GM18499 (cell line): ENCODE data around the gene CNDP2.
A peak's percentile ranks its signal among the peaks of the same experiment; 100 is the strongest.
"Not testable (repeated sequence)": the region's sequence is repeated elsewhere in the genome, so short reads cannot be mapped to it uniquely, and the experiment has no call there.

Source experiments
- ATAC-seq: cut with Tn5 transposase; IDR thresholded peaks from one replicate; pipeline ENCODE4 v1.9.1; 2021; ENCODE audit warnings: moderate number of reproducible peaks; ENCODE audit not compliant: insufficient read depth, unreplicated experiment

Gene CNDP2

DNA sequence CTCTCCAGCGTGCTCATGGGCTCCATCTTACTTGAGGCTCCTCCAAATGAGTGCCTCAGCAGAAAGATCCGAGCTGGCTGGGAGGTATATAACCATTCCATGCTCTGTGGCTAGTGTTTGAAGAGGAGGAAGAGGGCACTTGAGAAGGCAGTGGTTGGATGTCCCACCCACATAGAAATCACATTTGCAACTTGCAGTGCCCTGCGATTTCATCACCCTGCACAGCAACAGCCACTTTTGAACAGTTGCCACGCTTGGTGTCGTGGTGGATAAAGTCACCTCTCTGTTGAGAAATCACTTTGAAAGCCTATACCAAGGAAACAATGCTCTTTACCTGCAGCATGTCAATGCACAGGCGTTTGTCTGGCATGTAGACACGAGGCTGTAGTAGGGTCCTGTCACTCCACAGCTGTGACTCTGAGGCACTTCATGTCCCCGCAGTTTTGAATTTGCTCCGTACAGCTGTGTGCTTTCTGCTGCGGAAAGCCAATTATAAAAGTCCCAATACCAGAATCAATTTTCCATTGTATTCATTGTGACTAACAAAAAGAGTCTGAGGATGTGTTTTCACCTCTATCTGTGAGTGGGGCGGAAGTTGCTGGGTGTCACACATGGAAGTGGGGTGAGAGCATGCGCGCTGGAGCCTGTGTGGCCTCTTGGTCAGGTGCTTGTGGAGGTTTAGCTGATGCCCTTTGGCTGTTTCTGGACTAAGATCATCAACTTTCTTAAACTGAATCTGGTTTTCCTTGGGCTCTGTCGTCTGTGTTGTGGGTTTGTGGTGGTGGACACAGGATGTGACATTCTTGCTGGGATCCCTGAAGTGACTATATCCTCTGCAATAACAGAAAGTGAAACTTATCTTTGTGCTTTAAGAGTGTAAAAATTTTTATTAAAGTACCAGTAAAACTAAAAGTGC lies 2.8 kb downstream of the CNDP2 start:
- ATAC-seq, result peak; percentile 27

DNA sequence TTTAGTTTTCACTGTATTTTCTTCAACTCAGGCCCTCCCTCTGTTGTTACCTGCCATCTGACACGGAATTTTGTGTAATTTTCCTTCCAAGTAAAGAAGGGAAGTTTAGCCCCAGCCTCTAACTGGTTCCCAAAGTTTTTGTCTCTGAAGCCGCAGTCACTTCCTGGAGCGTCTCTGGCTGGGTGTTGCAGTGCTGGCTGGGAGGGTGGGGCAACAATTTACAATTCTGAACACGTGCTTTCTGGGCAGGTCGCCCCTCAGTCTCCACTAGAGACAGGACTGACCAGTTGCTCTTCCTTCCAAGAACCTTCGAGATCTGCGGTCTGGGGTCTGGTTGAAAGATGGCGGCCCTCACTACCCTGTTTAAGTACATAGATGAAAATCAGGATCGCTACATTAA lies 3.5 kb downstream of the CNDP2 start:
- ATAC-seq, result no peak

DNA sequence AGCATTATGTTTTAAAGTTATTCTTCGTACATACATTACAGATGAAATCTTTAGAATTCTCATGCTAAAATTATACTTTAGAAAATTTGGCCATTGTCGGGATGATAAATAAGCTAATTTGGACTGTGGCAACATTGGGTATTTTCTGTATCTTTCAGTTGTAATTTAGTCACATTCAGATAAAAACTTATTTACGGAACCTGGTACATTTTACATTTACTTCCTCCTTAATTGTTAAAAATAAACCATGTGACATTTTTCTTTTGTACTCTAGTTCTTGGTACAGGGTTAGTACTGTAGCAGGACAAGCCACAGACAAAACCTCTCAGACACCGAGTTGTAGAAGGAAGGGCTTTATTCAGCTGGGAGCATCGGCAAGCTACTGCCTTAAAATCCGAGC lies 4.2 kb downstream of the CNDP2 start:
- no peak for ATAC-seq

- not testable (repeated sequence) for ATAC-seq
These were observed 4.6 kb downstream of the CNDP2 start for GRCh38 chr18:74500774-74501173.

DNA sequence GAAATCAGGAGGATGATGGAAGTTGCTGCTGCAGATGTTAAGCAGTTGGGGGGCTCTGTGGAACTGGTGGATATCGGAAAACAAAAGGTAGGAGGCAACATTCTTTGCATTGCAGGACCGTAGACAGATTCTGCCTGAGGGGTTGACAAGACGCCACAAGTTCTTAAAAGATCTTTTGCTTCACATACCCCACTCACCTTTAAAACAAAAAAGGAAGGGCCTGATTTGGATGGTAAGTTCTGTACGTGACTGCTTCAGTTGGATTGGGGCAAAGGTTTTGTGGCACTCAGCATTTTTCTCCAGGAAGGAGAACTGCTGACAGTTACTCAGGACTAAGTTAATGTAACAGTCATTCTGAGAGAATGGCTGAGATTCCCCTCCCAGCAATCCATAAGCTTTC lies 5.2 kb downstream of the CNDP2 start:
- ATAC-seq, result no peak

DNA sequence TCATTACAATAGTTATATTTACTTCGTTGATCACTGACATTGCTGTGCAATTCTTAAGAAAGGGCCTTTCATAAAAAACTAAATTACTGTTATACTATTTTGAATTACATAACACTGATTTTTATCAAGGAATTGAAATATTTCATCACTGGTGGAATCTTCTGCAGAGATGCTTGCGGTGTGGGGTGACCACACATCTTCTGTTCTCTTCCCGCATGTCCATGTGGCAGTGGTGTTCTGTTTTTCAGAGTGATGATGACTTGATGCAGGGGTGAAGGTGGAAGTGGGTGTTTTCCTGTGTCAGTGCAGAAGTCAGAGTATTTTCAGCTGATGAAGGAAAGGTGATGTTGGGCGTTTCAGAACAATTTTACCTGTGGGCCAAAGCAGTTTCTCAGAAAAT lies 7.0 kb downstream of the CNDP2 start:
- no peak for ATAC-seq

- ATAC-seq, result no peak
These were observed 9.6 kb downstream of the CNDP2 start for GRCh38 chr18:74505776-74506175.

DNA sequence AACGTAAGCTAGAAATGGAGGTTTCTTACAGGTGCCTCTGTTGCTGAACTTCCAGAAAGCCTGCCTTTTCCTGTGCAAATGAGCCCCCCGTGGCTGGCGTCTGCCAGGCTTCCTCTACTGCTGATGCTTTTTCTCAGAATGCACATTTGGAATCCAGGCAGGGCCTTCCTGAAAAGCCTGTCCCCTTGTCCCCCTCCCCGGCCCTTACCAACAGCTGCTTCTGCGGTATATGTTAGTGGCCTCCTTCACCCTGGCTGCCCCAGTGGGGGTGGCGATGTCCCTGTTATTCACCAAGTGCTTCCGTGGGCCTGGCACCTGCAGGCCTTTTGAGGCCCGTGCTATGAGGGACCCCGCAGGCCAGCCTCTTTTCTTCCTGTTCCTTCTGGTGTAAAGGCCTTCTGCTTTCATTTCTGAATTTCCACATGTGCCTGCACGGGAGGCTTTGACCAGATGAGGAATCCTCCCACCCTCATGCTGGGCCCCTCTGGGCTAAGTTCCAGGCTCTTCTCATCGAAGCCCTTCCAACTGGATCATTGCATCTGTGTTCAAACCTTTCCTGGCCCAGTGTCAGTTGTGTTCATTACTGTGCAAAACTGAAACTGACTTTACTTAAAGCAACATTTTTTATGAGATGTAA lies 10.4 kb downstream of the CNDP2 start:
- ATAC-seq, result no peak

DNA sequence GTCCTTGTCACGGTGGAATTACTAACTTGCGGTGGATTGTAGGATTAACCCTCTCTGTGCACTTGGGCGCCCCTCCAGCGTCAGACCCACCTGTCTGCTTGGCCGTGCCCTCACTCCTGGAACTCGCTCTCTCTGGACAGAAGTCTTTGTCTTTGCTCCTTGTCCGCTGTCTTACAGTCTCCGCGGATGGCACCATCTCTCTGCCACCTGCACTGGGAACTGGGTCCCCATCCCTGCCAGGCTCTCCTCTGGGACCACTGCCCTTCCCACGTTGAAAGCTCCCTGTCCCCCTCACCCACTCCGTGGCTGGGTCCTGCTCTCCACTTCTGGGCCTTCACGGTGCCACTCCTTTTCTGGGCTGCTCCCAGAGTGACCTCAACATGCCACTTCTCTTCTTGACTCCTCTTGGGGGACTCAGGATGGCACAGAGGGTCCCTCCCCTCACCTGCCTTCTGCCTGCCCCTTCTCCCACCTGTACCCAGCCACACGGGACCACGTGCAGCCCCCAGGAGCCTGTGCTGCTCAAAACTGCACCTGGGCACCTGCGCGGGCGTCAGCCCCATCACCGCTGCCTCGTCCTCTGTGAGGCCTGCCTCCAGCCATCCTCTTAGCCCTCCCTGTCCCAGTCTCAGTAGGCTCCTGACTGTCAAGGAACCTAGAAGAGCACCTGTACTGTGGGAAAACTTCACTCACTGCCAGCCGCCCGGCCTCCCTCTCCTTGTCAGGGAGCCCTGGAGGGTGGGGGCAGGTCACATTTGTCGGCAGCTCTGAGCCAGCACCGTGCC lies 11.1 kb downstream of the CNDP2 start:
- ATAC-seq, result no peak

DNA sequence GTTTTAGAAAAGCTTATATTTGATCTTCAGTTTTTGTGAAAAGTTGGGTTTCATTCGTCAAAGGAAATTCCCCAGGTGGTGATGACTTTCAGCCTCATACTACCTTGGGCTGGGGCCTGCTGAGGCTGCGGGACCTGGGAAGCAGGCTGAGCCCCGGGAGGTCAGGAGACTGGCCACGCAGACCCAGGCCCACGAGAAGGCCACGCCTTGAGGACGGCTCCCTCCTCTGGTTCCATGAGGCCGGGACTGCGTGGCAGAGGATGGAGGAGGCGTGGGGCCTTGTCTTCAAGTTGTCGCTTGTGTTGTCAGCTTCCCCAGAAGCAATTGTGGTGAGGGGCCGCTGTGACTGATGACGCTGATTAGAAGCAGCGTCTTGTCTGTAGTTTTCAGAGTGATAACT lies 11.8 kb downstream of the CNDP2 start:
- no peak for ATAC-seq

DNA sequence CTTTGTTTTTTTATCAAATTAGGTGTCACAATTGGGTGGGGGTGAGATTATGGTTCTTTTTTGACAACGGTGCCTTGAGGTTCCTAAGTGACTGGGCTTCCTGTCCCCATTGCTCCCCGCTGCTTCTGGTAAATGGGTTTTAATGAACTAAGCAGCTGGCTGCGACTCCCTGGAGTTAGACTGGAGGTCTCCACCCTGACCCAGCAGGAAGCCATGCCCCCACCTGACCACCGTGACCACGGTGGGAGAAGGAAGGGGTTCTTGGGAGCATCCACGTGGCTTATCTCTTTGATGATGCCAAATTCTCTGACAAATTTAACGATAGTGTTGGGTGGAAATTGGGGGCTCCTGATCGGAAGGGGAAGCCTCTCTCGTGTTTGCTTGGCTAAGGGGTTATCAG lies 12.2 kb downstream of the CNDP2 start:
- ATAC-seq, result no peak

GRCh38 chr18:74508821-74509225 lies 12.7 kb downstream of the CNDP2 start:
- ATAC-seq, result no peak

- ATAC-seq, result no peak
These were observed 13.9 kb downstream of the CNDP2 start for GRCh38 chr18:74509856-74510769.

DNA sequence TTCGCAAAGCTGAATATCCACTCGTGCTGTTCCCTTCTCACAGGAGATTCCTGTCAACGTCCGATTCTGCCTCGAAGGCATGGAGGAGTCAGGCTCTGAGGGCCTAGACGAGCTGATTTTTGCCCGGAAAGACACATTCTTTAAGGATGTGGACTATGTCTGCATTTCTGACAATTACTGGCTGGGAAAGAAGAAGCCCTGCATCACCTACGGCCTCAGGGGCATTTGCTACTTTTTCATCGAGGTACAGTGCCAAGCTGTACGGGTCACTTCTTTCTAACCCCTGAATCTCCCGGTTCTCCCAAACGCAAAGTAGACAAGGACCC lies 14.6 kb downstream of the CNDP2 start:
- no peak for ATAC-seq

DNA sequence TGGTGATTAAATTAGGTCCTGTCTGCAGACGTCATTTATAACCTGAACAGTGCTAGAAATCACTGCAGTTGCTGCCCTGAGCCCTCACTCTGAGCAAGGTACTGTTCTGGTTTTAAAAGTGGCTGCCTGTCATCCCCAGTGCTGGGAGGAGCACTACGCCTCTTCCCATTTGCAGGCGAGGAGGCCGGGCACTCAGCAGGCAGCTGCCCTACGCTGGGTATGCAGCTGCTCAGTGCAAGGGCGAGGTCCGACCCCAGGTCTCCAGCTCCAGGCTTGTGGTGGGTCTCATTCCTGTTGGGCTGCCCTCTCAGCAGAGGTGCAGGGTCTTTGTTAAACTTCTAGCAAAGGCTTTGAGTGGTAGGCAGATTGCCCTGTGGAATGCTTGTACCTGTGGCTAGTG lies 15.7 kb downstream of the CNDP2 start:
- no peak for ATAC-seq

DNA sequence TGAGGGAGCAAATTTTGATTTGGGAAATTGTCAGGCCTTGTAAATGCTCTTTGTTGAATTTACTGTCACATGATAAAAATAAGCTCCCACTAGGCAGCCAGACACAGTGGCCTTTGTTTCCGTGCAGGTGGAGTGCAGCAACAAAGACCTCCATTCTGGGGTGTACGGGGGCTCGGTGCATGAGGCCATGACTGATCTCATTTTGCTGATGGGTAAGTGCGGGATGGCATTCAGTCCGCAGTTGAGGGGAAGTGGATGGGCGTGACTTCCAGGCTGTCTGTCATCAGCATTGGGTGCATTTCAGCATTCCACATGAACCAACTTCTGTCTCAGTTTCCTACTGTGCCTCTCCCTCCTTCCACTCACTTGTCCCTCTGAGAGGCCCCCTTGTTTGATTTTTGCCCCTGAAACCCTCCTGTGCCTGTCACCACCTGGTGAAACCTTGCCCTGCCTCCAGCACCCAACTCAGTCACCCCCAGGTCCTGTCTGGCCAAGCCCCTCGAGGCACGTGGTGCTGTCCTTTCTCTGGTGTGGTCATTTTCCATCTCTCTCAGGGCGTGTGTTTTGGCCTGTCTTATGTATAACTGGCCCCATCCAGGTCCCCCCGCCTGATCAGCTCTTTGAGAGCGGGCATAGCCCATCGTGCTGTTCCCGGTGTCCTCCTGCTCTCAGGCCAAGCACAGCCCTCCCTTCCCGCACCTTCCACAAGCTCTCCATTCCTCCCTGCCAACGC lies 16.3 kb downstream of the CNDP2 start:
- ATAC-seq, result no peak

- ATAC-seq, result no peak
These were observed 17.2 kb downstream of the CNDP2 start for GRCh38 chr18:74513149-74513882.

DNA sequence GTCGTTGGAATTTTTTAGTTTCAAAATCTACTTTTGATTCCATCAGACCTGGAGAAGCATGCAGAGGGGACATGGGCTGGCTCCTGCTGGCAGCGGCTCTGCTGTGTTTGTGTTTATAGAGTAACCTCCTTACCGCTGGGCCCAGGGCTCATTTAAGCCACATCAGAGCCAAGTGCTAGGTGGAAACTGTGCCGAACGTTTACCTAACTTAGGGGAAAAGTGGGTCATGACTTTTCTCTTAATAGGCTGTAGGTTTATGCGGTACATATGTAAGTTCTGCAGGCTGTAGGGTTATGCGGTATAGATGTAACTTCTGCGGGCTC lies 17.7 kb downstream of the CNDP2 start:
- ATAC-seq, result no peak

DNA sequence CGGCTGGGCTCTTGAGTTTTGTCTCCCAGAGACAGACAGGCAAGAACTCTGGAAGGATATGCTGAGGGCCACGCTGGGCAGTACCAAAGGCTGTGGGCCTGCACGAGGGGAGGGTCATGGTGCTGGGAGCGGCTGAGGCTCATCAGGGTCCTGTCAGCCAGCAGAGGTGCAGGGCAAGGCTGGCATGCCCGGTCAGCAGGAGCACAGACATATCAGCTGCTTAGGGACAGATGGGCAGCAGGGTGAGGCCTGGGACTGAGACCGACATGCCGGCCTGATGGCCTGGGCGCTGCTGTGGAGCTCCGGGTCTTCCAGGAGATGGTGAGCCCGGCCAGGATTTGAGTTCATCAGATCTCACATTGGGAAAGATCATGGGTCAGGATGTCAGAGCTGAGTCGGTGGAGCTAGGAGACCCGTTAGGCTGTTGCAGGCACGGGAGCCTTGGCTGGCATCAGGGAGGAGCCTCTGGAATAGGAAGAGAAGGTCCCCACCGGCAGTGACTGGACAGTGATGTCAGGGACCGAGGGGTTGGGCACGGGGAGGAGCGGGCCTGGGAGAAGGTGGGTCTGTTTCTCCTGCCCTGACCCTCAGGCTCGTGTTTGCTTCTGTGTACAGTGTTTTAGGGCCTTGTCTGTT lies 18.8 kb downstream of the CNDP2 start:
- ATAC-seq, result no peak
